Dedifferentiated amniotic fluid mesenchymal stem cell (primary cell): ENCODE measurements around the gene GCK.

Experiments
- DNase-seq: peaks from one replicate; pipeline ENCODE4 v3.0.0-alpha.2; 2016; ENCODE audit errors: extremely low spot score

The GCK gene

GRCh38 chr7:44189286-44189992, at the start of gene GCK:
Gene GCK (minus strand): TSS chr7:44189439. CDS start chr7:44188953, 486 bp downstream.
- no peak for DNase-seq

- DNase-seq = no peak
Observed at GRCh38 chr7:44238116-44238695, 49.0 kb upstream of the GCK start.

- DNase-seq = no peak
Observed at GRCh38 chr7:44237696-44238095, 48.5 kb upstream of the GCK start.

GRCh38 chr7:44236333-44236728, 47.1 kb upstream of the GCK start:
- no peak for DNase-seq

- DNase-seq = no peak
Observed at GRCh38 chr7:44235582-44236332, 46.5 kb upstream of the GCK start.

- DNase-seq = no peak
Observed at GRCh38 chr7:44235066-44235465, 45.8 kb upstream of the GCK start.

- no peak for DNase-seq
Observed at GRCh38 chr7:44232901-44233715, 43.9 kb upstream of the GCK start.

- no peak for DNase-seq
Observed at GRCh38 chr7:44232396-44232795, 43.2 kb upstream of the GCK start.

GRCh38 chr7:44231088-44231487, 41.8 kb upstream of the GCK start:
- DNase-seq = no peak

GRCh38 chr7:44230286-44230685, 41.0 kb upstream of the GCK start:
- DNase-seq = no peak

- DNase-seq = no peak
Observed at GRCh38 chr7:44229546-44230105, 40.4 kb upstream of the GCK start.

- no peak for DNase-seq
Observed at GRCh38 chr7:44228571-44229350, 39.5 kb upstream of the GCK start.

GRCh38 chr7:44227911-44228310, 38.7 kb upstream of the GCK start:
- DNase-seq = no peak

GRCh38 chr7:44226396-44226753, 37.1 kb upstream of the GCK start:
- no peak for DNase-seq

GRCh38 chr7:44225566-44226395, 36.5 kb upstream of the GCK start:
- DNase-seq = no peak

GRCh38 chr7:44224974-44225565, 35.8 kb upstream of the GCK start:
- no peak for DNase-seq

- DNase-seq = no peak
Observed at GRCh38 chr7:44224080-44224973, 35.1 kb upstream of the GCK start.

- DNase-seq = no peak
Observed at GRCh38 chr7:44223362-44224079, 34.3 kb upstream of the GCK start.
